NCI-H82 treated with DMSO at 0.1 percent for 48 hours (cell line): ENCODE data around the gene ST8SIA2.

ENCODE experiments used
- DNase-seq: peaks from one replicate; lab custom pipeline; 2025; ENCODE audit not compliant: unreplicated experiment; lab: John Stamatoyannopoulos, UW

ST8SIA2 gene, protein sequence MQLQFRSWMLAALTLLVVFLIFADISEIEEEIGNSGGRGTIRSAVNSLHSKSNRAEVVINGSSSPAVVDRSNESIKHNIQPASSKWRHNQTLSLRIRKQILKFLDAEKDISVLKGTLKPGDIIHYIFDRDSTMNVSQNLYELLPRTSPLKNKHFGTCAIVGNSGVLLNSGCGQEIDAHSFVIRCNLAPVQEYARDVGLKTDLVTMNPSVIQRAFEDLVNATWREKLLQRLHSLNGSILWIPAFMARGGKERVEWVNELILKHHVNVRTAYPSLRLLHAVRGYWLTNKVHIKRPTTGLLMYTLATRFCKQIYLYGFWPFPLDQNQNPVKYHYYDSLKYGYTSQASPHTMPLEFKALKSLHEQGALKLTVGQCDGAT

DNA sequence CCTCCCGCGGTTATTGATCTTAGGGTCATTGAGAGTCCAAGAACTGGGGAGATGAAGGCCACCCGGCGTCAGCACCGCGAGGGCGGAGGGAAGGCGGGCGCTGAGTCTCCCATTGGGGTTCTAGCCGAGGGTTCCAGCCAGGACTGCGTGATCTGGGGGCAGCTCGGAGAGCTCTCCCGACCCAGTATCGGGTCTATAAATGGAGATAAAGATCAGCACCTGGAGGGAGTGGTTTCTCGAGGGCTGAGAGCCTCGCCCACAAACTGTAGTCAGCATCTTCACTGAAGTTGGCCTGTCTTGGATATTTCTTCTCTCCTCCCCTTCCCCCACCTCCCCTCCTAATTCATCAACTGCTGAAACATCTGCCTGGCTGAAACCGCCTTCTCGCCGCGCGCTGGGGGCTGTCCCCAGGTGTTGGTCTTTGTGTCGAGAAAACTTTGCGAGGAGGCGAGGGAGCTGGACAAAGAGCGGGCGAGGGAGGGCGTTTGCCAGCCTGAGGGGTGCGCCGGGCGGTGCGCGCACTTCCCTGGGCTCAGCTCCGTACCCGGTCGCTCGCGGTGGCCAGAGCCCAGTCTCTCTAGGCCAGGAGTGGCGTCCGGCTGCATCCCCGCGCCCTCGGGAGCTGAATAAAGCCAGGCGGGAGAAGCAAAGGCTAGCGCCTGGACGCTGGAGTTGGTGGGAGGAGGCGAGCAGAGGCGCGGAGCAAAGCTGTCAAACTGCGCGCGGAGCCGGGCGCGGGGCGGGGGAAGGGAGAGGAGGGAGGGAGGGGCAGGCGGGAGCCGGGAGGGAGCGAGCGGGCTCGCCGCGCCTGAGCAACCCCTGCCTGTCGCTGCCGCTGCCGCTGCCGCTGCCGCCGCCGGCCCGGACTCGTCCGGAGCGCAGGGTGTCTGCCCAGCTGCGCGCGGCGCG, at the start of gene ST8SIA2:
ST8SIA2 (plus strand) TSS at position 811 of the 909 bp plus-strand sequence. CDS start 184 bp downstream, outside the sequence.
- DNase-seq, result no peak

DNA sequence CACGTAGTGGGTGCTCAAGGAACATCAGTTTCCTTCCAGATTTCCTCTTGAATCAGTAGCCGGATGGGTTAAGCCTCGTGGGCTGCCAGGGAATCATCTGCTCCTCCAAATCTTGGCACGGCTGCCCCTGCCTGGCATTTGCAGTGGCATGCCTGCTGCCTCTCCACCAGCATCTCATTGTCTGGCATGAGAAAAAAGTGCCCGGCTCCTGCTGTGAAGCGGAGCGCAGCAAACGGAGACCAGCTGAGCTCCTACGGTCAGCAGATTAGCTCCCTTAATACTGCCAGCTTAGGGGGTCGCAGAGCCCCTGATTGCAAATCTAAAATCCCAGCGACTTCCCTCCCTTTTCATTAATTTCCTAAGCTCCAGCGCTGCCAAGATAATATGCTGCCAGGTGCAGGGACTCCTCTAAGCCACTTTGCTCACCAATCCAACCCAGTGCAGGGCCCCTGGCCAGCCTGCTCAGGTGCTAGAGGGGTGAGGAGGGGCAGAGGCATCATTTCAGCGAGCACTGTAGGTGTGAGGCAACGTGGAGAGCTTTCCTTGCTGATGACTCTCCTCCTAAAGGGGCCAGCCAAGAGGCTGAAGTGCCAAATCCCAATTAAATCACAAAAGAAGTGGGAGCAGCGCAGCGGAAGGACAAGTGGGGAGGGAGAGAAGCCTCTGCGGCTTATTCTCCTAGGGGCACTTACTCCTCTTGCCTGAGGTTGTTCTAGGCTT, 49.6 kb upstream of the ST8SIA2 start:
- peak; percentile 81 for DNase-seq

DNA sequence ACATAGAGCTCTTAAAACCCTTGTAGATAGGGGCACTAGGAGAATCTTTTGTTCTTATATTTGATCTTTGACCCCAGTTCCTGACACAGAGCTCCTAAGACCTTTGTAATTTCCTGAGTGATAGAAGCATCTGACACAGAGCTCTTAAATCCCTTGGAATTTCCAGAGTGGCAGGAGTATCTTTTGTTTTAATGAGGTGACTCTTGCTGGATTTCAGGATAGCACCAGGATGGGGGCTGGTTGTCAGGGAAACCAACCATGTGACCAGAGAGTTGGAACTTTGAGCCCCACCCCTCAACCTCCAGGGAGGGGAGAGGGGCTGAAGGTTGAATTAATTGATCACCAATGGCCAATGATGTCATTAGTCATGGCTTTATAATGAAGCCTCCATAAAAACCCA, 47.6 kb upstream of the ST8SIA2 start:
- no peak for DNase-seq

DNA sequence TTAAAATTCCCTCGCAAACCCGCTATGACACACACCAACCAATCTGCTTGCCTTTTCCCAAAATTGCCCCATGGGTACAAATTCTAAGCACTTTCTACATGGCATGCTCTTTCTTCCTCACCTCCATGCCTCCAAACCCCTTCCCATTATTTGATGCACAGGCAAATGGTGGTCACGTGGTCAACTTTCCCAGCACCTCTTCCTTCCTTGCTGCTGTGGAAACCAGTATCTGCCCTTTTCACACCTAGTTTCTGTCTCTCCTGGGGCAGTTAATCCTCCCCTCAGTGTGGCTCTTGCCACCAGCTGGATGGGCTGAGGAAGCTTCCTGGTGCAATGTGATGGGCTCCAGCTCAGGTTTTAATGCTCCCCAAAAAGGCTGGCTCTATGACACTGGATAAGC, 38.4 kb upstream of the ST8SIA2 start:
- DNase-seq, result no peak

DNA sequence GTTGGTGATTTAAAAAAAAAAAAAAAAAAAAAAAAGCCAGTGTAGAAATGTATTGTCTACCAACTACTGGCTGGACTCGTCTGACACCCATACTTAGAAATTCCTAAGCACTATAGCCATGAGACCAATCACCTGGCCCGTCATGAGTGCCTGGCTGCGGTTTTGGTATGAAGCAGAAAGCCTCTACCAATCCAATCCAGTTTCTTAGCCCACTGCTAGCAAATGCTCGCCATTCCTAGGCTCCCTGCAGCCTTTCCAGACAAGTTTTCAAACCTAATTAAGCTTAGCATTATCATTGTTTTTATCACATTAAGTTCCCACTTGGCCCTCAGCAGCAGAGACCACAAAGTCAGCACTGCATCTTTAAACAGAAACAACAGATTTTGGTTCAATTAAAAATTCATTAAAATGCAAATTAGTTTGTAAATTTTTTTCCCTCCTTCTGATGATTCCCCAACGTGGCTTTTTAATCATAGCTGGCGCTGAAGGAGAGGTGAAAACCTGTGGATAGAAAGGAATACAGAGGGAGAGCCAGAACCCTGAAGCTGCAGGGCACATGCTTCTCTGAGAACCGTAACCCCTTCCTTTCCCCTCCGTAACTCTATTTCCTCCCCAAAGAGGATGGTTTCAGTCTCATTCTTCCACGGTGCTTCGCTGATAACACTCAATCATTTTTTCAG, 32.2 kb upstream of the ST8SIA2 start:
- DNase-seq, result no peak

DNA sequence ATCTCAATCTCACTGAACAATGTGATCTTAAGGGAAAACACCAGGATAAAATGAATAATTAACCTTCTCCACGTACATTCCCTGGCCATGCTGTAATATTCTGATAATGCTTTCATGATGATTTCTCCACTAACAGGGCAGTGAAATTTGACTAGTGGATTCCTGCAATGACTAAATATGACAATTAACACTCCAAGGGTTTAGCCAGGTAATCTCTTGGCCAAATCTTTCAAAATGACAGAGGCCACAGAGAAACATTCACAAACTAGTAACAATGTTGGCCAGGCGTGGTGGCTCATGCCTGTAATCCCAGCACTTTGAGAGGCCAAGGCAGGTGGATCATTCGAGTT, 31.7 kb upstream of the ST8SIA2 start:
- DNase-seq, result no peak

DNA sequence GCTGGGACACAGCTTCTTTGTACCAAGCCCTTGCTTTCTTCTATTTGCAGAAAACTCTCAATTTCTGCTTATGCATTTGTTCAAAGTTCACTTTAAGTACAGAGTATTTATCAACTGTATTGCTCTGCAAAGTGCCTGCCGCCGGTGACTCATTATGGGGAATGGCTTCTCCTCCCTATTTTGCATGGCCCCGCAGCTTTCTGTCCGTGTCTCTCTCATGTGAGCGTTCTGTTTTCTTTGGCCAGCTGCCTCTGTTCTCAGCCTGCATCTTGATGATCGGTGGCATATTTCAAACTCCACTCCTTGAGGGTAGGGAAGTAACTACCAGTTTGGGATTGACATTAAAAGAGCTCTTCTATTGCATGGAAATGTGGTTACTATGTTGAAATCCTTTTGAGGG, 28.6 kb upstream of the ST8SIA2 start:
- DNase-seq, result no peak

DNA sequence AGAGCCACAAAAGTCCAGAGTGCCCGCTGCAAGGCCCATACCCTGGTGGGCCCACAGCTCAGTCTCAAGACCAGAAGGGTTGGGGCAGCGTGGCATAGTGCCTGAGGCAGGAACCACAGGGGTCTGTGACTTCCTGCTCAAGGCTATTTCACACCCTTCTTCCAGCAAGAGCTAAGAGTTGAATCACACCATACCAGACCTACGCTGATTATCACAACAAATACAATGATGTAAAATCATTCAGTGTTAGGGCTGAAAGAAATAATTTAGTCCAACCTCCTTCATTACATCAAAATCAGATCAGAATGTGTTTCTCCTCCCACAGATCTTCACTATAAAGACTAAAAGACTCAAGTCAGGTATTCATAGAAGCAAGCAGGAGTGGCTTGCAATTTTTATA, 27.8 kb upstream of the ST8SIA2 start:
- no peak for DNase-seq

DNA sequence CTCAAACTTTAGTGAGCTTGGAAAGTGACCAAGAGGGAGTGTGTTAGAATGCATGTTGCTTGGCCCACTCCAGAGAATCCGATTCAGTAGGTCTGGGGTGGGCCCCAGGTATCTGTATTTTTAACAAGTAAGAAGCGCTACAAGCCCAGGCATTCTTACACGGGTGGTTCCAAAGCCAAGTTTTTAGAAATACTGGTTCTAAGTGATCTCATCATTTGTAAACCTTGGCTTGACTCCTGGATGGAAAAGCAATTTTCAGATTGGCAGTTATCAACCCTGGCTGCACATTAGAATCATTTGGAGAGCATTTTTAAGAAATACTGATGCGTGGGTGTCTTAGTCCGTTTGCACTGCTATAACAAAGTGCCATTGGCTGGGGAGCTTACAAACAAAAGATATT, 27.3 kb upstream of the ST8SIA2 start:
- DNase-seq, result no peak

DNA sequence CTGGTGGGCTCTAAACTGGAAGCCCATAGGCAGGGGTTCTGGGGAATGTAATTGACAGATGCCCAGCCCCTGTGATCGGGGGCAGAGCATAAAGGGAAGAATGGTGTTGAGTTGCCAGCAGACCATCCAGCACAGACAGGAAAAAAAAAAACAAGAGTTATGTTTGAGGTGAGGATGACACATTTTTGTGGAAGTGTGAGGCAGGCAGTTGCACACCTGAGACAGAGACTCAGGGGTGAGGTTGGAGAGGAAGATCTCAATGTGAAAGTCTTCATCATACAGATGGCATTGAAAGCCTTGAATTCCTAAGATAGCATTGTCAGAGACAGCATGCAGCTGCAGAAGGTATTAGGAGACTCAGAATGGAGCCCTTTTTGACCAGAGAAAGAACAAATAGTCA, 18.6 kb upstream of the ST8SIA2 start:
- no peak for DNase-seq

DNA sequence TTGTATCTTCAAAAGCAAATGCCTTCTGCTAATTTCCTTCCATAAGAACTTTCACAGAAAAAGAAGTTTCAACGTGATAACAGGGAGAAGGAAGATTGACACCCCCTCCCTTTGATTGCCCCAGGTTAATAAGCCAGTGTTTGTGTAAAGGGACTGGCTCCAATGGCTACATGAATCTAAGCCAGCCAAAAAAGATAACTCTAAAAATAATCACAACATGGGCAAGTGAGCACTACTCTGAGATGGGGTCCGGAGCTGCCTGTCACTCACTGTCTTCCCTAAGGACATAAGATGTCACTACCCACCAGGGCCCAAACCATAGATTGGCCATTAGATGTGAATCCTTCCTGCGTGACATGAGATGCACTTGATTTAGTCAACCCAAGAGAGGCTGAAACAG, 17.6 kb upstream of the ST8SIA2 start:
- no peak for DNase-seq

DNA sequence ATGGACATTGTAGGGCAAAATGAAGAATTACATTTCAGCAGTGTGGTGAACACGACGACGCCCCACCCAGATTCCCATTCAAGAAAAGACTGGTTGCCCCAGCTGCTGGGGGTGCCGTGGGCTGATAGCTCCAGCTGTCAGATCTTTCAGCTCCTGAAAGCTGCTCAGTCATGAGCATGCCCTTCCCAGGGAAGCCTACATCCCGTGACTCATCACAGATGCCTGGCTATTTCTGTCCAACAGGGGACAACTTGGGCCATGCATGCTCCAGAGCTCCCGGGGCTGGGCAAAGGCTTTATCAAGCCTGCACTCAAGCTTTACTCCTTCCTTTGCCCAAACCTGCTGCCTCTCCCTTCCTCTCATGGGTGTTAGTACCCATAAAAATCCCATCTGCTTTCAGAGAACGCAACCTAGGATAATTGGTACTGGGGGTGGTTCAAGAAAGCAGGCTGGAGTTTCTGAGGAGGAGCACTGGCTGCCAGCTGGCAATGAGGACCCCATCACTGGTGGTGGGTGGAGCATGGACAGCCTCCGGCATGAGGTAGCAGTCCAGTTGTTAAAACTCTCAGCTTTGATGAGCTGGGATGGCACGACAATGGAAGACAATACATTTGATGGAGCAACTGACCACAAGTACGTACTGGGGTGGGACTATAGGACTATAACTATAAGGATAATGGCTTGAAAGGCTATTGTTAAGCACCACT, 16.4 kb upstream of the ST8SIA2 start:
- no peak for DNase-seq

DNA sequence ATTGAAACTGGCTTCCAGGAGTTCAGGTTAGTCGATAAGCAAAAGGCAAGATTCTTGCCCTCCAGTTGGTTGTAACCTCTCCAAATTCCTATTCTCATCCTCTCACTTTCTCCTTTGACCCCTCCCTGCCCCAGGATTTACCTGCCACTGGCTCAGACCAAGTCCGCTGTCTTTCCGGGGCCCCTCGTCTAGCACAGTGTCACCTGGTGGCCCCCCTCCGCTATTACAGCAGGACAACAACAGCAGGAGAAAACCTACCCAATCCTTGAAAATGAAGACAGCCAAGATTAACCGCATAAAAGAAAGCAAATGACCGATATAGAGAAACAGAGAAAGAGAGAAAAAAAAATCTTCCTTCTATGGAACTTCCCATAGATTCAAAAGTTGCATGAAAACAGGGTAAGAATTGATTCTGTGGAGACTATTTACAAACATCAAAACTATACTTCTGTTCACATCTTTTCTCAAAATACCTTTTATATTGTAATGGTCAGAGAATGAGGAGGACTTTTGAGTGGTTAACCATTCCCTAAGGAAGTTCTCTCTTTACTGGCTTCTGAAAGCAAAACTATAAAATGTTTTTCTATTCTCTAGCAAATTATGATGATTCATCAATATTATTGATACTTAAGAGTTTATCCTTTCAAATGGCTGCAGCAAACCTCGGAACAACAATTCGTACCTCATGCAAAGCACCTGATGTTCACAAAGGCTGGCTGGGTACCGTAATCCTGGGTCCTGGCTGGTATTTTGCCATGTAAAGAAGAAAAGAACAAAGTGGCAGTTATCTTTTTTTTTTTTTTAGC, 10.0 kb upstream of the ST8SIA2 start:
- peak; percentile 30 for DNase-seq

DNA sequence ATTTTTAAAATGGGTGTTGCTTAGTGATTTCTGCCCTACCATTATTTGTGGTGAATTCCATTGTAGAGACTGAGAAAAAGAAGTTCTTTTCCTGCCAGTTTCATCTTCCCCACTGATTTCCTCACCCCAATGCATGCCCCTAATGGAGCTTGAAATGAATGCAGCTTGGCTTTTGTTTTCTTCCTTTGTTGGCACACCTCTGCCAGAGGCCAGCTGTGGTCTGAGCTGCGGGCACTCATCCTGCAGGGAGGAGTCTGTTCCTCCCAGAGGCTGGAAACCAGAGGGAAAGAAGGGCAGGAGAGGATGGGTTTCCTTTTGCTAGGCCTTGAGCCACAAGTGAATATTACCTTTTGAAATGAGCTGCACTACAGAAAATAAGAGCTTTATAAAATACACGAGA, 9.3 kb upstream of the ST8SIA2 start:
- no peak for DNase-seq

DNA sequence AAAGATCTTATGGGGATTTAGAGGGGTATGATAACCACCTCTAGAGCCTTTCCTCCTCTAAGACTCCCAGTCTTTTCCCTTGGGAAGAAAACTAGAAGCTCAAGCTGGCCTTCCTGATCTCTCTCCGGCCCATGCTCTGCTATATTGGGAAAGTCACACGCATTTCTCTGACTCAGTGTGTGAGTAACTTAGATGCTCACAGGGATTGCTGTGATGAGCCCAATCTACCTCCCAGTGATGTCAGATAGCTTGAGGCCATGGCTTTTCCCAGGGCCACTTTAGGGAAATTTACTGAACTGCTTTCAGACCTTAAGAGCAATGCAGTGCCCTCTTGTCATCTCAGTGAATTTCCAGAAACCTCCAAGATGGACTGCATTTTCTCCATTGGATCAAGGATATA, 8.6 kb upstream of the ST8SIA2 start:
- no peak for DNase-seq

DNA sequence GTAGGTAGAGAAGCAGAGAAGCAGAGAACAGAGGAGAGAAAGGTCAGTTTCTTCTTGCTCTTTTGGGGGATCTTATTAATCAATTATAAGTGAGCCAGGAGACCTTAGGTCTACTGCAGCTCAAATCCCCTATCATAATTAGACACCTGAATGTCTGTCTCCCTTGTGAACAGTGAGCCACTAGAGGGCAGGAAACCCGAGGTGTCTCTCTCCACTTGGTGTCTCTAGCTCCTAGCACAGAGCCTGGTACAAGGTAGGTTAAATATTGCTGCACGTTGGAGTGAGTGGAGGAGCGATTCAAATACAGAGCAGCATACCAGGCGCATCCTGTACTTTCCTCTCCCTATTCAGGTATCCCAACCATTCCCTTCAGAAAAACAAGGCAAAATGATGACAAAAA, 2.0 kb upstream of the ST8SIA2 start:
- peak; percentile 31 for DNase-seq

DNA sequence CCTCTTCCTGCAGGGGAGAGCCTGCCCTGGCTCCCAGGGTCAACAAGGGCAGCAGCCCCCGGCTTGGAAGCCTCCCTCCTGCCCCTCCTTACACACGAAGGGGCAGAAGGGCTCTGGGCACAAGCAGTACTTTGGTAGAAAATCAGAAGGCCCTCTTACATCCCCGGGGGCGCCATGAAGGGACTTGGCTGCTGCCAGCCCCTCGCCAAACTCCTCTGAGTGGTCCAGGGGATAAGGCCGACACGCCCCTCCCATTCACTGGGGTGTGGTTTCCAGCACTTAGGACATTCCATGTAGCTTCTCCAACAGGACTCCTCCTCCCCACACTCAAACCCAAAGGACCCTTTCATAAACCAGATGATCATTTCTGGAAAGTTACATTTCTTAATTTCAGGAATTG, 1.2 kb upstream of the ST8SIA2 start:
- no peak for DNase-seq

DNA sequence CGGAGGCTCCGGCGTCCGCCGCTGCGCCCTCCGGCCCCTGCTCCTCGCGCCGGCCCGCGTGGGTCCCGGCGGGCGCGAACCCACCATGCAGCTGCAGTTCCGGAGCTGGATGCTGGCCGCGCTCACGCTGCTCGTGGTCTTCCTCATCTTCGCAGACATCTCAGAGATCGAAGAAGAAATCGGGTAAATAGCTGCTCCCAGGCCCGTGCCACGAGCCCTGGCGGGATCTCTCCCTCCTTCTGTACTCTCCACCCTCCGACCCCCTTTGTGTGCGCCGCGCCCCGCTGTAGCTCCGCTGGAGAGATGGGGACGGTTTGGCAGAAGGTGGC, 263 bp downstream of the ST8SIA2 start:
- DNase-seq, result no peak

DNA sequence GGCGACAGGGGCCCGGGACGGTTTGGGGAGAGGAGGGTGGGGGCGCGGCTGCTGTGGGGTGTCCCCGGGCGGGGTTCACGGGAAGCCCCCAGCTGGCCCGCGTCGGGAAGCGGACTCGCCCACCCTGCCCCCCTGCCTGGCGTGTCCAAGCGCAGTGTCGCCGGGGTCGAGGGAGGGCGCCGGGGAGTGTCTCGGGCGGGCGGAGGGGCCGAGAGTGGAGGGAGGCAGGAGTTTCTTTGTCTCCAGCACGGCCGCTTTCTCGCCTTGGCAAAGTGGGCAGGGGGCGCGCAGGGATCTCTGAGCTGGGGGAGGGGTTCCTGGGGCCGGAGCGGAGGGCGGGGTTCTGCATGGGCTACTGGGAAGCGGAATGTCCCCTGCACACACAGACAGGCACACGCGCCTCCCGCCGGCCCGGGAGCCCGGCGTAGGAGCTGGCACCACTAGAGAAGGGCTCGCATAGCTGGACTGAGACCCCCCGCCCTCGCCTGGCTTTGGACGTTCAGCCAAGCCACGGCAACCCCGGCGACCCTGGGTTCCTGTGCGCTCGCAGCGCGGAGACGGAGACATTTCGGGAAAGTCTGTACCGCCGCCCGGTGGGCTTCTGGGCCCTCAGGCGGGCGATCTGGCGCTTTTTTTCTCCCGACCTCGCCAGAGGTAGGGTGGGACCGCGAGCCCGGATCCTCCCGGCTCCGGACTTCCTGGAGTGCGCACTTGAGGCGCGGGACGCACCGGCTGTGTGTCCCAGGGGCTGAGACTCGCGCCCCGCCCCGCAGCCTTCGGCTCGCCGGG, 822 bp downstream of the ST8SIA2 start:
- DNase-seq, result no peak
